GM03348 (cell line): ENCODE measurements around the gene EPS8.
"Not testable (repeated sequence)": the region's sequence is repeated elsewhere in the genome, so short reads cannot be mapped to it uniquely, and the experiment has no call there.

Experiments used
- DNase-seq: peaks from one replicate; pipeline ENCODE4 v3.0.0; 2012; ENCODE audit warnings: low spot score

EPS8 gene

GRCh38 chr12:15644700-15645099, 144.5 kb downstream of the EPS8 start:
- peak; percentile 10 for DNase-seq

GRCh38 chr12:15638231-15638630, 151.0 kb downstream of the EPS8 start:
- DNase-seq: no peak

GRCh38 chr12:15636060-15636890, 152.9 kb downstream of the EPS8 start:
- no peak for DNase-seq

GRCh38 chr12:15634010-15634683, 155.0 kb downstream of the EPS8 start:
- peak; percentile 38 for DNase-seq

- no peak for DNase-seq
Observed at GRCh38 chr12:15633201-15633600, 156.0 kb downstream of the EPS8 start.

- DNase-seq: no peak
Observed at GRCh38 chr12:15632708-15633107, 156.5 kb downstream of the EPS8 start.

GRCh38 chr12:15631007-15631715, 158.0 kb downstream of the EPS8 start:
- DNase-seq: no peak

GRCh38 chr12:15629761-15630160, 159.4 kb downstream of the EPS8 start:
- no peak for DNase-seq

- DNase-seq: peak; percentile 59
Observed at GRCh38 chr12:15629108-15629507, 160.1 kb downstream of the EPS8 start.

GRCh38 chr12:15627995-15628945, 160.9 kb downstream of the EPS8 start:
- DNase-seq: peak; percentile 23

GRCh38 chr12:15625075-15625474, 164.1 kb downstream of the EPS8 start:
- DNase-seq: no peak

- no peak for DNase-seq
Observed at GRCh38 chr12:15620741-15621539, 168.2 kb downstream of the EPS8 start.

GRCh38 chr12:15616495-15616894, 172.7 kb downstream of the EPS8 start:
- not testable (repeated sequence) for DNase-seq

GRCh38 chr12:15613981-15614380, 175.2 kb downstream of the EPS8 start:
- peak; percentile 23 for DNase-seq

GRCh38 chr12:15608941-15609340, 180.2 kb downstream of the EPS8 start:
- DNase-seq: no peak

GRCh38 chr12:15608406-15608805, 180.8 kb downstream of the EPS8 start:
- DNase-seq: no peak

- no peak for DNase-seq
Observed at GRCh38 chr12:15605881-15606590, 183.2 kb downstream of the EPS8 start.

GRCh38 chr12:15603474-15604085, 185.6 kb downstream of the EPS8 start:
- no peak for DNase-seq

GRCh38 chr12:15602051-15602672, 187.0 kb downstream of the EPS8 start:
- no peak for DNase-seq
